ENCODE data around the gene COL9A3. TPM values are rescaled to one million over a fixed set of nuclear protein-coding genes. Genes with fewer than 3 reads are reported as not detected.

COL9A3 gene
- total RNA-seq, 1 experiment from 2014 or later, result 136 TPM

DNA sequence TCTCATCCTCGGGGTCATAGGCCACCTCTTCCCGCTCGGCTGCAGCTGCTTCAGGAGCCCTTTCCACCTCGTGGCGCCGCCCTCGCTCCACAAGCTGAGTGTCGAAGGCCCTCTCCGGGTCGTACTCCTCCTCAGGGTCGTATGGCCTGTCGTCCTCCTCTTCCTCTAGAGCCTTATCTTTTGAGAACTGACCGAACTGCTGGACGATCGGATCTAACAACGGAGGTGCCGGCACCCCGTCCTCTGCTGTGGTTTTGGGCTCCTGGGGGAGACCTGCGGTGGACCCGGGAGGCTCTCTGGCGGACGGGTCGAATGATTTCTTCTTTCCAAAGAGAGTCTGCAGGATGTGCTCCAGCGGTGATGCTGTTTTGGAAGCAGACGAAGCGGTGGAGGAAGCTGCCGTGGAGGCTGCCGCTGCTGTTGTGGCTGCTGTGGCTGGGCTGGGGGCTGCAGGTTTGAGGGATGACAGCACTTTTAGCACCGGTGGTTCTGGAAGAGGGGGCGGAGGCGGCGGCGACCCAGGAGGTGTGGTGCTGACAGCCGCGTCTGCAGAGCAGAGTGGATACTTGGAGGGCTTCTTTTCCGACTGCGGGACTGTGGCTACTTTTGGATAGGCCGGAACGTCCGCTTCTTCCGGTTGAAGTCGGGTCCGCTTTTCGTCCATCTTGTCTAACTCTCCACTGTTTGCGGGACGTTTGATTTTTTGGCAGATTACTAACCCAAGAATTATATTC lies 65.0 kb downstream of the COL9A3 start:
- peak overlapping the region; percentile 99 for H3K27ac Mint-ChIP-seq
- no peak for TF ChIP-seq CREM (CRISPR knock-in tag; IDR thresholded peaks at IDR 0.05)
- TF ChIP-seq CREB1 (CRISPR knock-in tag; IDR thresholded peaks at IDR 0.05), result no peak
- no peak for TF ChIP-seq HMGA2 (CRISPR knock-in tag; IDR thresholded peaks at IDR 0.05)
- no peak for TF ChIP-seq RORB (CRISPR knock-in tag; IDR thresholded peaks at IDR 0.05)
- TF ChIP-seq, protein P1, sequence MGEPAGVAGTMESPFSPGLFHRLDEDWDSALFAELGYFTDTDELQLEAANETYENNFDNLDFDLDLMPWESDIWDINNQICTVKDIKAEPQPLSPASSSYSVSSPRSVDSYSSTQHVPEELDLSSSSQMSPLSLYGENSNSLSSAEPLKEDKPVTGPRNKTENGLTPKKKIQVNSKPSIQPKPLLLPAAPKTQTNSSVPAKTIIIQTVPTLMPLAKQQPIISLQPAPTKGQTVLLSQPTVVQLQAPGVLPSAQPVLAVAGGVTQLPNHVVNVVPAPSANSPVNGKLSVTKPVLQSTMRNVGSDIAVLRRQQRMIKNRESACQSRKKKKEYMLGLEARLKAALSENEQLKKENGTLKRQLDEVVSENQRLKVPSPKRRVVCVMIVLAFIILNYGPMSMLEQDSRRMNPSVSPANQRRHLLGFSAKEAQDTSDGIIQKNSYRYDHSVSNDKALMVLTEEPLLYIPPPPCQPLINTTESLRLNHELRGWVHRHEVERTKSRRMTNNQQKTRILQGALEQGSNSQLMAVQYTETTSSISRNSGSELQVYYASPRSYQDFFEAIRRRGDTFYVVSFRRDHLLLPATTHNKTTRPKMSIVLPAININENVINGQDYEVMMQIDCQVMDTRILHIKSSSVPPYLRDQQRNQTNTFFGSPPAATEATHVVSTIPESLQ (CRISPR knock-in tag; IDR thresholded peaks at IDR 0.05), result no peak
- no peak for TF ChIP-seq ZNF671 (CRISPR knock-in tag; IDR thresholded peaks at IDR 0.05)
- TF ChIP-seq JAZF1 (CRISPR knock-in tag; IDR thresholded peaks at IDR 0.05), result no peak
- TF ChIP-seq ZNF263 (CRISPR knock-in tag; IDR thresholded peaks at IDR 0.05; ENCODE audit: low read depth), result no peak
- no peak for TF ChIP-seq ZNF317 (CRISPR knock-in tag; IDR thresholded peaks at IDR 0.05; ENCODE audit: borderline replicate concordance, low read depth)
- TF ChIP-seq, protein P2, sequence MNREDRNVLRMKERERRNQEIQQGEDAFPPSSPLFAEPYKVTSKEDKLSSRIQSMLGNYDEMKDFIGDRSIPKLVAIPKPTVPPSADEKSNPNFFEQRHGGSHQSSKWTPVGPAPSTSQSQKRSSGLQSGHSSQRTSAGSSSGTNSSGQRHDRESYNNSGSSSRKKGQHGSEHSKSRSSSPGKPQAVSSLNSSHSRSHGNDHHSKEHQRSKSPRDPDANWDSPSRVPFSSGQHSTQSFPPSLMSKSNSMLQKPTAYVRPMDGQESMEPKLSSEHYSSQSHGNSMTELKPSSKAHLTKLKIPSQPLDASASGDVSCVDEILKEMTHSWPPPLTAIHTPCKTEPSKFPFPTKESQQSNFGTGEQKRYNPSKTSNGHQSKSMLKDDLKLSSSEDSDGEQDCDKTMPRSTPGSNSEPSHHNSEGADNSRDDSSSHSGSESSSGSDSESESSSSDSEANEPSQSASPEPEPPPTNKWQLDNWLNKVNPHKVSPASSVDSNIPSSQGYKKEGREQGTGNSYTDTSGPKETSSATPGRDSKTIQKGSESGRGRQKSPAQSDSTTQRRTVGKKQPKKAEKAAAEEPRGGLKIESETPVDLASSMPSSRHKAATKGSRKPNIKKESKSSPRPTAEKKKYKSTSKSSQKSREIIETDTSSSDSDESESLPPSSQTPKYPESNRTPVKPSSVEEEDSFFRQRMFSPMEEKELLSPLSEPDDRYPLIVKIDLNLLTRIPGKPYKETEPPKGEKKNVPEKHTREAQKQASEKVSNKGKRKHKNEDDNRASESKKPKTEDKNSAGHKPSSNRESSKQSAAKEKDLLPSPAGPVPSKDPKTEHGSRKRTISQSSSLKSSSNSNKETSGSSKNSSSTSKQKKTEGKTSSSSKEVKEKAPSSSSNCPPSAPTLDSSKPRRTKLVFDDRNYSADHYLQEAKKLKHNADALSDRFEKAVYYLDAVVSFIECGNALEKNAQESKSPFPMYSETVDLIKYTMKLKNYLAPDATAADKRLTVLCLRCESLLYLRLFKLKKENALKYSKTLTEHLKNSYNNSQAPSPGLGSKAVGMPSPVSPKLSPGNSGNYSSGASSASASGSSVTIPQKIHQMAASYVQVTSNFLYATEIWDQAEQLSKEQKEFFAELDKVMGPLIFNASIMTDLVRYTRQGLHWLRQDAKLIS (CRISPR knock-in tag; IDR thresholded peaks at IDR 0.05; ENCODE audit: borderline replicate concordance), result no peak
- TF ChIP-seq, protein P3, sequence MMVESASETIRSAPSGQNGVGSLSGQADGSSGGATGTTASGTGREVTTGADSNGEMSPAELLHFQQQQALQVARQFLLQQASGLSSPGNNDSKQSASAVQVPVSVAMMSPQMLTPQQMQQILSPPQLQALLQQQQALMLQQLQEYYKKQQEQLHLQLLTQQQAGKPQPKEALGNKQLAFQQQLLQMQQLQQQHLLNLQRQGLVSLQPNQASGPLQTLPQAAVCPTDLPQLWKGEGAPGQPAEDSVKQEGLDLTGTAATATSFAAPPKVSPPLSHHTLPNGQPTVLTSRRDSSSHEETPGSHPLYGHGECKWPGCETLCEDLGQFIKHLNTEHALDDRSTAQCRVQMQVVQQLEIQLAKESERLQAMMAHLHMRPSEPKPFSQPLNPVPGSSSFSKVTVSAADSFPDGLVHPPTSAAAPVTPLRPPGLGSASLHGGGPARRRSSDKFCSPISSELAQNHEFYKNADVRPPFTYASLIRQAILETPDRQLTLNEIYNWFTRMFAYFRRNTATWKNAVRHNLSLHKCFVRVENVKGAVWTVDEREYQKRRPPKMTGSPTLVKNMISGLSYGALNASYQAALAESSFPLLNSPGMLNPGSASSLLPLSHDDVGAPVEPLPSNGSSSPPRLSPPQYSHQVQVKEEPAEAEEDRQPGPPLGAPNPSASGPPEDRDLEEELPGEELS (CRISPR knock-in tag; IDR thresholded peaks at IDR 0.05), result no peak
- TF ChIP-seq CBFB (CRISPR knock-in tag; IDR thresholded peaks at IDR 0.05; ENCODE audit: low read depth), result no peak
- TF ChIP-seq ZBTB21 (CRISPR knock-in tag; IDR thresholded peaks at IDR 0.05; ENCODE audit: borderline replicate concordance), result no peak
- no peak for TF ChIP-seq FOXJ3 (CRISPR knock-in tag; IDR thresholded peaks at IDR 0.05; ENCODE audit: borderline replicate concordance)
- CTCF ChIA-PET, result no interaction called here

DNA sequence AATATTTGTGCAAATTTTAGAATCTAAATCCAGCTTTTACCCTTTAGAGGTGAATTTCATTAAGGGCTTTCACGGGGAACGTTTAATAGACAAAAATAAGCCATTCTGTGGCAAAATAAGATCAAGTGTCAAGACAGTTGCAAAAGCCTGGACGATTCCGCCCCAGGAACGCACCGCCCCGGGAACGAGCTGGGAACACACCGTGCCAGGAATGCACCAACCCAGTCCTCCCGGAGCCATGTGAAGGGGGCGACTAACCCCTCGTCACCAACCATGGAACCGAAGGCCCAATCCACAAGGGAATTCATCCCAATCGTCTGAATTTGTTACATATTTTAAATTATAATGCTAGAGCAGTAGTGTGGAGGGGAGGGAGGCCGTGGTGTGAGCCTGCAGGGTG lies 65.6 kb downstream of the COL9A3 start:
- no peak for TF ChIP-seq ZNF396 (CRISPR knock-in tag; IDR thresholded peaks at IDR 0.05; ENCODE audit: borderline replicate concordance)
- no peak for TF ChIP-seq ZNF121 (CRISPR knock-in tag; IDR thresholded peaks at IDR 0.05)
- TF ChIP-seq, protein P2 (CRISPR knock-in tag; IDR thresholded peaks at IDR 0.05; ENCODE audit: borderline replicate concordance), result no peak
- TF ChIP-seq, protein P4, sequence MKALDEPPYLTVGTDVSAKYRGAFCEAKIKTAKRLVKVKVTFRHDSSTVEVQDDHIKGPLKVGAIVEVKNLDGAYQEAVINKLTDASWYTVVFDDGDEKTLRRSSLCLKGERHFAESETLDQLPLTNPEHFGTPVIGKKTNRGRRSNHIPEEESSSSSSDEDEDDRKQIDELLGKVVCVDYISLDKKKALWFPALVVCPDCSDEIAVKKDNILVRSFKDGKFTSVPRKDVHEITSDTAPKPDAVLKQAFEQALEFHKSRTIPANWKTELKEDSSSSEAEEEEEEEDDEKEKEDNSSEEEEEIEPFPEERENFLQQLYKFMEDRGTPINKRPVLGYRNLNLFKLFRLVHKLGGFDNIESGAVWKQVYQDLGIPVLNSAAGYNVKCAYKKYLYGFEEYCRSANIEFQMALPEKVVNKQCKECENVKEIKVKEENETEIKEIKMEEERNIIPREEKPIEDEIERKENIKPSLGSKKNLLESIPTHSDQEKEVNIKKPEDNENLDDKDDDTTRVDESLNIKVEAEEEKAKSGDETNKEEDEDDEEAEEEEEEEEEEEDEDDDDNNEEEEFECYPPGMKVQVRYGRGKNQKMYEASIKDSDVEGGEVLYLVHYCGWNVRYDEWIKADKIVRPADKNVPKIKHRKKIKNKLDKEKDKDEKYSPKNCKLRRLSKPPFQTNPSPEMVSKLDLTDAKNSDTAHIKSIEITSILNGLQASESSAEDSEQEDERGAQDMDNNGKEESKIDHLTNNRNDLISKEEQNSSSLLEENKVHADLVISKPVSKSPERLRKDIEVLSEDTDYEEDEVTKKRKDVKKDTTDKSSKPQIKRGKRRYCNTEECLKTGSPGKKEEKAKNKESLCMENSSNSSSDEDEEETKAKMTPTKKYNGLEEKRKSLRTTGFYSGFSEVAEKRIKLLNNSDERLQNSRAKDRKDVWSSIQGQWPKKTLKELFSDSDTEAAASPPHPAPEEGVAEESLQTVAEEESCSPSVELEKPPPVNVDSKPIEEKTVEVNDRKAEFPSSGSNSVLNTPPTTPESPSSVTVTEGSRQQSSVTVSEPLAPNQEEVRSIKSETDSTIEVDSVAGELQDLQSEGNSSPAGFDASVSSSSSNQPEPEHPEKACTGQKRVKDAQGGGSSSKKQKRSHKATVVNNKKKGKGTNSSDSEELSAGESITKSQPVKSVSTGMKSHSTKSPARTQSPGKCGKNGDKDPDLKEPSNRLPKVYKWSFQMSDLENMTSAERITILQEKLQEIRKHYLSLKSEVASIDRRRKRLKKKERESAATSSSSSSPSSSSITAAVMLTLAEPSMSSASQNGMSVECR (CRISPR knock-in tag; IDR thresholded peaks at IDR 0.05; ENCODE audit: borderline replicate concordance), result no peak
- Mint-ChIP-seq H3K9me3 (no peaks in the 10 kb centered on the region), H3K4me1 (peaks cover 45% of the 10 kb centered on the region), H3K27me3 (ENCODE audit: low read depth) (no peaks in the 10 kb centered on the region), H3K27ac (peak overlapping the region; percentile 99; the same call in 1 of the 2 replicates), H3K4me3 (no peak overlapping the region), H3K36me3 (peaks cover 17% of the 10 kb centered on the region)
- ATAC-seq (no peak), DNase-seq (ENCODE audit: low spot score) (no peak)
- POLR2A ChIA-PET, result no interaction called here
- CTCF ChIA-PET, result no interaction called here

More for the DNA sequence above, 65.0 kb downstream of the COL9A3 start:
- peaks cover 41% of the 10 kb centered on the region for H3K4me1 Mint-ChIP-seq
- POLR2A ChIA-PET, result no interaction called here
- H3K9me3 Mint-ChIP-seq, result no peaks in the 10 kb centered on the region
- no peak for DNase-seq (ENCODE audit: low spot score)
- no peak overlapping the region for H3K4me3 Mint-ChIP-seq
- no peak for ATAC-seq
- H3K36me3 Mint-ChIP-seq, result peaks cover 11% of the 10 kb centered on the region
- no peaks in the 10 kb centered on the region for H3K27me3 Mint-ChIP-seq (ENCODE audit: low read depth)

Measured in WTC11 (cell line).